SK-N-SH treated with all-trans-retinoic acid at 6 μM for 48 hours (cell line): Measurements from ENCODE around the gene ADGRV1.

Experiments used
- ATAC-seq: fragments of 200-7000 bp; cut with Tn5 transposase; 3 replicates; pipeline ENCODE4 v1.9.1; 2020; ENCODE audit warnings: mild to moderate bottlenecking, moderate library complexity
- ARNTL ChIP-seq: fragments of 450-650 bp; formaldehyde crosslinking; IDR thresholded peaks from 2 replicates; pipeline ENCODE4 v1.5.0; 2020; ENCODE audit warnings: low read depth, mild to moderate bottlenecking, moderate library complexity, borderline replicate concordance
- BACH2 ChIP-seq: fragments of 250-450 bp; sonication (Bioruptor Pico); IDR thresholded peaks from 2 replicates; pipeline ENCODE4 v1.9.0; 2021; ENCODE audit warnings: mild to moderate bottlenecking, borderline replicate concordance
- CREB5 ChIP-seq: fragments of 250-450 bp; sonication (Bioruptor Pico); IDR thresholded peaks from 2 replicates; pipeline ENCODE4 v1.5.1; 2020; ENCODE audit warnings: low read depth, mild to moderate bottlenecking, moderate library complexity
- ESRRG ChIP-seq: fragments of 250-450 bp; sonication (Bioruptor Pico); IDR thresholded peaks from 2 replicates; pipeline ENCODE4 v1.6.1; 2021; ENCODE audit warnings: mild to moderate bottlenecking
- GLIS3 ChIP-seq: fragments of 250-450 bp; sonication (Bioruptor Pico); IDR thresholded peaks from 2 replicates; pipeline ENCODE4 v1.5.0; 2020; ENCODE audit warnings: mild to moderate bottlenecking, moderate library complexity
- ISL1 ChIP-seq: fragments of 250-450 bp; sonication (Bioruptor Pico); IDR thresholded peaks from 2 replicates; pipeline ENCODE4 v2.1.2; 2022; ENCODE audit warnings: mild to moderate bottlenecking, moderate library complexity
- OSR1 ChIP-seq: fragments of 250-450 bp; sonication (Bioruptor Pico); IDR thresholded peaks from 2 replicates; pipeline ENCODE4 v1.8.0; 2022; ENCODE audit warnings: moderate library complexity, mild to moderate bottlenecking, inconsistent platforms
- PATZ1 ChIP-seq: fragments of 250-450 bp; sonication (Bioruptor Pico); IDR thresholded peaks from 2 replicates; pipeline ENCODE4 v1.8.0; 2020; ENCODE audit warnings: mild to moderate bottlenecking, moderate library complexity, borderline replicate concordance
- POU6F1 ChIP-seq: fragments of 250-450 bp; sonication (Bioruptor Pico); IDR thresholded peaks from 2 replicates; pipeline ENCODE4 v1.8.0; 2021; ENCODE audit warnings: low read depth, mild to moderate bottlenecking, moderate library complexity, borderline replicate concordance
- SNAI2 ChIP-seq: fragments of 250-450 bp; sonication (Bioruptor Pico); IDR thresholded peaks from 2 replicates; pipeline ENCODE4 v1.5.0; 2020; ENCODE audit warnings: mild to moderate bottlenecking, moderate library complexity
- TCF4 ChIP-seq: fragments of 250-450 bp; sonication (Bioruptor Pico); IDR thresholded peaks from 2 replicates; pipeline ENCODE4 v1.8.0; 2021; ENCODE audit warnings: mild to moderate bottlenecking, moderate library complexity, borderline replicate concordance
- TOX ChIP-seq: fragments of 250-450 bp; sonication (Bioruptor Pico); IDR thresholded peaks from 2 replicates; pipeline ENCODE4 v1.8.0; 2021; ENCODE audit warnings: mild to moderate bottlenecking, moderate library complexity, borderline replicate concordance
- TSHZ2 ChIP-seq: fragments of 250-450 bp; sonication (Bioruptor Pico); IDR thresholded peaks from 2 replicates; pipeline ENCODE4 v1.5.0; 2020; ENCODE audit warnings: mild to moderate bottlenecking, moderate library complexity
- ZC3H10 ChIP-seq: fragments of 250-450 bp; sonication (Bioruptor Pico); IDR thresholded peaks from 2 replicates; pipeline ENCODE4 v1.5.1; 2021; ENCODE audit warnings: mild to moderate bottlenecking, moderate library complexity
- ZFP3 ChIP-seq: fragments of 250-450 bp; sonication (Bioruptor Pico); IDR thresholded peaks from 2 replicates; pipeline ENCODE4 v1.5.0; 2020; ENCODE audit warnings: mild to moderate bottlenecking, moderate library complexity
- ZFP30 ChIP-seq: fragments of 450-650 bp; formaldehyde crosslinking; IDR thresholded peaks from 2 replicates; pipeline ENCODE4 v1.5.0; 2022; ENCODE audit warnings: mild to moderate bottlenecking, moderate library complexity
- ZNF565 ChIP-seq: fragments of 450-650 bp; formaldehyde crosslinking; conservative IDR thresholded peaks from 2 replicates; pipeline ENCODE4 v1.5.0; 2020; ENCODE audit warnings: low read depth, mild to moderate bottlenecking, moderate library complexity
- ZNF70 ChIP-seq: fragments of 450-650 bp; formaldehyde crosslinking; IDR thresholded peaks from 2 replicates; pipeline ENCODE4 v1.5.0; 2020; ENCODE audit warnings: mild to moderate bottlenecking, moderate library complexity
- ZNF8 ChIP-seq: fragments of 450-650 bp; formaldehyde crosslinking; IDR thresholded peaks from 2 replicates; pipeline ENCODE4 v1.5.0; 2020; ENCODE audit warnings: mild to moderate bottlenecking, moderate library complexity

The ADGRV1 gene

GRCh38 chr5:91072881-91073280 lies 514.3 kb downstream of the ADGRV1 start:
- TF ChIP-seq ZNF8 (CRISPR knock-in tag) (no peak), GLIS3 (CRISPR knock-in tag) (no peak), ZFP30 (no peak), SNAI2 (no peak), TOX (CRISPR knock-in tag) (no peak), TSHZ2 (no peak), ZFP3 (CRISPR knock-in tag) (no peak), ARNTL (CRISPR knock-in tag) (no peak)
- ATAC-seq: no peak

GRCh38 chr5:91074615-91075014 lies 516.0 kb downstream of the ADGRV1 start:
- peak; percentile 26; the same call in 1 of the 3 replicates for ATAC-seq
- TF ChIP-seq ISL1 (CRISPR knock-in tag) (no peak), ARNTL (CRISPR knock-in tag) (no peak), OSR1 (CRISPR knock-in tag) (no peak), TOX (CRISPR knock-in tag) (no peak), BACH2 (CRISPR knock-in tag) (no peak)
- TF ChIP-seq, all 23 proteins: peak for 0

GRCh38 chr5:91076138-91076537 lies 517.5 kb downstream of the ADGRV1 start:
- TF ChIP-seq TSHZ2: no peak
- TF ChIP-seq ZC3H10: no peak
- TF ChIP-seq POU6F1 (CRISPR knock-in tag): no peak
- TF ChIP-seq SNAI2: no peak
- TF ChIP-seq ZNF565 (CRISPR knock-in tag): no peak
- no peak for TF ChIP-seq TCF4 (CRISPR knock-in tag)
- TF ChIP-seq ESRRG (CRISPR knock-in tag): no peak
- no peak for TF ChIP-seq PATZ1
- TF ChIP-seq ISL1 (CRISPR knock-in tag): no peak
- no peak for TF ChIP-seq GLIS3 (CRISPR knock-in tag)
- ATAC-seq: no peak

GRCh38 chr5:91077623-91078022 lies 519.0 kb downstream of the ADGRV1 start:
- TF ChIP-seq CREB5 (CRISPR knock-in tag) (no peak), ZNF70 (CRISPR knock-in tag) (no peak)
- TF ChIP-seq, all 23 proteins: peak for 0
- ATAC-seq: no peak
